Measurements from ENCODE around the gene MPND. TPM values are rescaled to one million over a fixed set of nuclear protein-coding genes. Genes with fewer than 3 reads are reported as not detected.

MPND gene
- total and polyA plus RNA-seq, 2 of the 13 experiments (the other 11 are each of a cell fraction or from before 2014, with no cell fraction given): 10.8 to 15.8 TPM

- TF ChIP-seq HIC2 (CRISPR knock-in tag; IDR thresholded peaks at IDR 0.05; ENCODE audit: low read depth) (0 out of 2 replicates have a peak, but pooled peaks have one; percentile 7), ZNF616 (CRISPR knock-in tag; IDR thresholded peaks at IDR 0.05; ENCODE audit: low read depth) (no peak), ZFP82 (CRISPR knock-in tag; IDR thresholded peaks at IDR 0.05; ENCODE audit: borderline replicate concordance) (no peak), E2F1 (CRISPR knock-in tag; IDR thresholded peaks at IDR 0.05) (no peak), ZNF766 (CRISPR knock-in tag; IDR thresholded peaks at IDR 0.05; ENCODE audit: borderline replicate concordance) (no peak), TRIM22 (IDR thresholded peaks at IDR 0.05) (no peak), NRL (CRISPR knock-in tag; IDR thresholded peaks at IDR 0.05; ENCODE audit: borderline replicate concordance) (0 out of 2 replicates have a peak, but pooled peaks have one; percentile 28), ZNF260 (CRISPR knock-in tag; IDR thresholded peaks at IDR 0.05; ENCODE audit: borderline replicate concordance, low read depth) (no peak), ZNF430 (CRISPR knock-in tag; IDR thresholded peaks at IDR 0.05) (no peak), ZNF75D (CRISPR knock-in tag; IDR thresholded peaks at IDR 0.05; ENCODE audit: borderline replicate concordance) (no peak), ZNF773 (CRISPR knock-in tag; IDR thresholded peaks at IDR 0.05; ENCODE audit: borderline replicate concordance) (no peak), ZNF615 (CRISPR knock-in tag; IDR thresholded peaks at IDR 0.05; ENCODE audit: borderline replicate concordance) (no peak), ZSCAN25 (CRISPR knock-in tag; IDR thresholded peaks at IDR 0.05) (no peak), TFAP4 (IDR thresholded peaks at IDR 0.05; ENCODE audit: borderline replicate concordance, low read depth) (no peak), BCL3 (CRISPR knock-in tag; IDR thresholded peaks at IDR 0.05) (no peak; the same call in 1 of the 2 replicates), NR0B2 (CRISPR knock-in tag; IDR thresholded peaks at IDR 0.05) (no peak), ATF6 (CRISPR knock-in tag; conservative IDR thresholded peaks at IDR 0.05) (no peak), ZNF546 (CRISPR knock-in tag; conservative IDR thresholded peaks at IDR 0.05) (no peak)
Measured at GRCh38 chr19:4403005-4403761, 59.8 kb downstream of the MPND start (continued).

All from HepG2 (cell line).